ENCODE measurements around the gene SETD9. TPM values are rescaled to one million over a fixed set of nuclear protein-coding genes. Genes with fewer than 3 reads are reported as not detected.

Gene SETD9
- total and polyA plus RNA-seq, 3 experiments from 2014 or later, result 8.8 to 15.0 (median 13.9) TPM

DNA sequence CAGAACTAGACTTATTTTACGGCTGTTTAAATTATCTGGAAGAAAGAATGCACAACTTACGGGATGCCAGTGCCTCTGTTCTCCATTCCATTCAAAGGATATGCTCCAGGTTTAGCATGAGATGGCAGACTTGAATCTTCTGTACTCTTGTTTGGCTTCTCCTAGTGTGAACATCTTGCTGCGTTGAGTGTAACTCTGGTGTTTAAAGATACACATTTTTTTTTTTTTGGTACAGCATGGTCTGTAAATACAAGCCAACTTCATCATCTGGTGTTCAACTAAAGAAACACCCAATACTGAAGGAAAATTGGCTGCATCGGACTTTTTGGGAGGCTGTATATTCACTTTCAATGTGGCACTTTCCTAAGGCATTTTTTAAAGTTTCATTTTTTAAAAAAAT lies 49.9 kb downstream of the SETD9 start:
- Histone ChIP-seq H3K4me1 (ENCODE audit: insufficient read depth, low read length) (no peaks in the 10 kb centered on the region), H3K36me3 (ENCODE audit: insufficient read depth, low read length) (no peaks in the 10 kb centered on the region), H3K9me3 (ENCODE audit: low read length) (no peaks in the 10 kb centered on the region), H3K27ac (ENCODE audit: low read depth, low read length) (no peak overlapping the region), H3K4me3 (ENCODE audit: low read length) (no peak overlapping the region), H3K27me3 (ENCODE audit: insufficient read depth, low read length, poor library complexity, severe bottlenecking) (peaks cover 7% of the 10 kb centered on the region)
- Mint-ChIP-seq H3K27me3 (peaks cover 19 to 69% of the 10 kb centered on the region in 2 donors), H3K9me3 (no peaks in the 10 kb centered on the region), H3K36me3 (no peaks in the 10 kb centered on the region), H3K4me3 (no peak overlapping the region), H3K27ac (no peak overlapping the region), H3K4me1 (no peaks in the 10 kb centered on the region)
- CTCF ChIA-PET, result no interaction called here
- DNase-seq, result no peak
- POLR2A ChIA-PET, result no interaction called here

- Histone ChIP-seq H3K27ac (ENCODE audit: low read depth, low read length) (no peak overlapping the region), H3K27me3 (ENCODE audit: insufficient read depth, low read length, poor library complexity, severe bottlenecking) (peaks cover 4% of the 10 kb centered on the region), H3K36me3 (ENCODE audit: insufficient read depth, low read length) (no peaks in the 10 kb centered on the region), H3K4me3 (ENCODE audit: low read length) (no peak overlapping the region), H3K9me3 (ENCODE audit: low read length) (no peaks in the 10 kb centered on the region), H3K4me1 (ENCODE audit: insufficient read depth, low read length) (no peaks in the 10 kb centered on the region)
- Mint-ChIP-seq H3K4me3 (no peak overlapping the region), H3K27ac (no peak overlapping the region), H3K4me1 (no peaks in the 10 kb centered on the region), H3K9me3 (no peaks in the 10 kb centered on the region), H3K27me3 (peaks cover 19 to 70% of the 10 kb centered on the region in 2 donors), H3K36me3 (no peaks in the 10 kb centered on the region)
- no peak for DNase-seq
- ChIA-PET CTCF (no interaction called here), POLR2A (no interaction called here)
These were observed 52.4 kb downstream of the SETD9 start for GRCh38 chr5:56961746-56962145.

DNA sequence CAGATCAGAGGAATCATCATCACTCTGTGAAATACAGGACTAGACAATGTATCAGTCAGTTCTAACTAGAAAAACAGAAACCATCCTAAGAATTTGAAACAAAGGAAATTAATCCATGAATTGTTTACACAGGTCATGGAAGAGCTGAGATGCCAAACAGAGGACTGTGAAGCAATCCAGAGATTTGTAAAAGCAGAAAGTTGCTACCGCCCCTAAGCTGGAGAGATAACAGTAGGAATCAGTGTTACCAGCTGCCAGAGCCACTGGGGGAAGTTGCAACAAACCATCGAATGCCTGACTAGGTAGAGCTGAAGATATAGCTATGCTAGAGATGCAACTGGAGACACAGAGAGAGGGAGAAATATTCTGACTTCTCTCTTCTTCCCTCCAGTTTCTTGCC lies 52.9 kb downstream of the SETD9 start:
- Histone ChIP-seq H3K4me3 (ENCODE audit: low read length) (no peak overlapping the region), H3K27me3 (ENCODE audit: insufficient read depth, low read length, poor library complexity, severe bottlenecking) (peaks cover 4% of the 10 kb centered on the region), H3K9me3 (ENCODE audit: low read length) (no peaks in the 10 kb centered on the region), H3K4me1 (ENCODE audit: insufficient read depth, low read length) (no peaks in the 10 kb centered on the region), H3K27ac (ENCODE audit: low read depth, low read length) (no peak overlapping the region), H3K36me3 (ENCODE audit: insufficient read depth, low read length) (no peaks in the 10 kb centered on the region)
- Mint-ChIP-seq H3K36me3 (no peaks in the 10 kb centered on the region), H3K27ac (no peak overlapping the region), H3K4me1 (no peaks in the 10 kb centered on the region), H3K4me3 (no peak overlapping the region), H3K9me3 (no peaks in the 10 kb centered on the region), H3K27me3 (peaks cover 19 to 69% of the 10 kb centered on the region in 2 donors)
- no peak for DNase-seq
- ChIA-PET CTCF (no interaction called here), POLR2A (no interaction called here)

- H3K36me3 ChIP-seq (ENCODE audit: insufficient read depth, low read length), result no peaks in the 10 kb centered on the region
- peaks cover 19 to 63% of the 10 kb centered on the region in 2 donors for H3K27me3 Mint-ChIP-seq
- no peaks in the 10 kb centered on the region for H3K4me1 Mint-ChIP-seq
- no peak overlapping the region for H3K27ac Mint-ChIP-seq
- no peaks in the 10 kb centered on the region for H3K9me3 ChIP-seq (ENCODE audit: low read length)
- H3K4me1 ChIP-seq (ENCODE audit: insufficient read depth, low read length), result no peaks in the 10 kb centered on the region
- no peaks in the 10 kb centered on the region for H3K36me3 Mint-ChIP-seq
- no peak overlapping the region for H3K27ac ChIP-seq (ENCODE audit: low read depth, low read length)
- H3K27me3 ChIP-seq (ENCODE audit: insufficient read depth, low read length, poor library complexity, severe bottlenecking), result peaks cover 4% of the 10 kb centered on the region
- DNase-seq, result no peak
- CTCF ChIA-PET, result no interaction called here
- no peaks in the 10 kb centered on the region for H3K9me3 Mint-ChIP-seq
- no peak overlapping the region for H3K4me3 ChIP-seq (ENCODE audit: low read length)
- POLR2A ChIA-PET, result no interaction called here
- H3K4me3 Mint-ChIP-seq, result no peak overlapping the region
These were observed 53.9 kb downstream of the SETD9 start for GRCh38 chr5:56963246-56963645.

DNA sequence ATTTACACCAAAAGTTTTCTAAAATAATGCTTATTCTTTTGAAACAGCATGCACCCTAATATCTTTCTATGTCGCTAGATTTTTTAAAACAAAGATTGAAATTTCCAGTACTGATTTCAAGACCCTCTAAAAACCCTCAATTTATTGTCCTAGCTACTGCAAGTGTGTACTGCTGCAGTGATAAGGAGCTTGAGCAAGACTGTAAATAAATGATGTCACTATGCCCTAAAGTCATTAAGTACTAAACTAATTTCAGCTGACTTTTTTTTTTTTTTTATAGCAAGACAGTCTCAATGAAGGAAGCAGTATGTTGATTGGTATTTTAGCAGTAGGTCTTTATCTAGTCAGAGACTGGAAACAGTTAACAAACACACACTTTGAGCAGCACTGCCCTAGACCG lies 54.8 kb downstream of the SETD9 start:
- no peaks in the 10 kb centered on the region for H3K36me3 Mint-ChIP-seq
- CTCF ChIA-PET, result interaction anchor here (1.4 kb wide), 1 partner anchor 9 kb away, joined by 4 read pairs; no protein-coding TSS in a partner anchor
- Histone ChIP-seq H3K4me1 (ENCODE audit: insufficient read depth, low read length) (no peaks in the 10 kb centered on the region), H3K4me3 (ENCODE audit: low read length) (no peak overlapping the region), H3K27me3 (ENCODE audit: insufficient read depth, low read length, poor library complexity, severe bottlenecking) (peaks cover 3% of the 10 kb centered on the region), H3K27ac (ENCODE audit: low read depth, low read length) (no peak overlapping the region), H3K36me3 (ENCODE audit: insufficient read depth, low read length) (no peaks in the 10 kb centered on the region), H3K9me3 (ENCODE audit: low read length) (no peaks in the 10 kb centered on the region)
- H3K9me3 Mint-ChIP-seq, result no peaks in the 10 kb centered on the region
- POLR2A ChIA-PET, result no interaction called here
- H3K27me3 Mint-ChIP-seq, result peaks cover 17 to 60% of the 10 kb centered on the region in 2 donors
- no peak overlapping the region for H3K4me3 Mint-ChIP-seq
- no peak for DNase-seq
- no peaks in the 10 kb centered on the region for H3K4me1 Mint-ChIP-seq
- H3K27ac Mint-ChIP-seq, result no peak overlapping the region

Other genes with a start within 250 kb of the SETD9 start
- gene MAP3K1, start 94.0 kb upstream of the SETD9 start, total RNA-seq, result 10 to 100 TPM; 18.1 to 18.7 TPM
- 34.6 TPM for gene MAP3K1, start 94.0 kb upstream of the SETD9 start, polyA plus RNA-seq
- gene MIER3, start 42.5 kb downstream of the SETD9 start, total RNA-seq, result 10 to 100 TPM; 23.6 to 26.0 TPM
- gene MIER3, start 42.5 kb downstream of the SETD9 start, polyA plus RNA-seq, result 8.2 TPM